GM19395 (cell line): Measurements from ENCODE around the gene GGNBP2.
"Not testable (repeated sequence)": the region's sequence is repeated elsewhere in the genome, so short reads cannot be mapped to it uniquely, and the experiment has no call there.

Experiments
- ATAC-seq: cut with Tn5 transposase; IDR thresholded peaks from one replicate; pipeline ENCODE4 v1.9.1; 2021; ENCODE audit warnings: mild to moderate bottlenecking, moderate library complexity; ENCODE audit not compliant: unreplicated experiment

GGNBP2 gene

GRCh38 chr17:36544307-36545076 is at the start of gene GGNBP2:
GGNBP2 (plus strand) TSS chr17:36544919; CDS start chr17:36545725, 806 bp downstream.
- peak; percentile 50 for ATAC-seq

- no peak for ATAC-seq
Observed at GRCh38 chr17:36495076-36495578, 49.6 kb upstream of the GGNBP2 start.

GRCh38 chr17:36496018-36496789 is 48.5 kb upstream of the GGNBP2 start:
- no peak for ATAC-seq

- no peak for ATAC-seq
Observed at GRCh38 chr17:36498155-36498554, 46.6 kb upstream of the GGNBP2 start.

GRCh38 chr17:36498560-36499300 is 46.0 kb upstream of the GGNBP2 start:
- no peak for ATAC-seq

GRCh38 chr17:36500745-36501225 is 43.9 kb upstream of the GGNBP2 start:
- ATAC-seq, result no peak

- no peak for ATAC-seq
Observed at GRCh38 chr17:36501351-36501750, 43.4 kb upstream of the GGNBP2 start.

GRCh38 chr17:36501963-36502362 is 42.8 kb upstream of the GGNBP2 start:
- no peak for ATAC-seq

- no peak for ATAC-seq
Observed at GRCh38 chr17:36503456-36504155, 41.1 kb upstream of the GGNBP2 start.

GRCh38 chr17:36504156-36504545 is 40.6 kb upstream of the GGNBP2 start:
- ATAC-seq, result no peak

GRCh38 chr17:36505171-36505570 is 39.5 kb upstream of the GGNBP2 start:
- no peak for ATAC-seq

- ATAC-seq, result no peak
Observed at GRCh38 chr17:36506249-36506826, 38.4 kb upstream of the GGNBP2 start.

- no peak for ATAC-seq
Observed at GRCh38 chr17:36506831-36507230, 37.9 kb upstream of the GGNBP2 start.

- ATAC-seq, result no peak
Observed at GRCh38 chr17:36507266-36507665, 37.5 kb upstream of the GGNBP2 start.

- not testable (repeated sequence) for ATAC-seq
Observed at GRCh38 chr17:36508439-36508838, 36.3 kb upstream of the GGNBP2 start.

- no peak for ATAC-seq
Observed at GRCh38 chr17:36509272-36509985, 35.3 kb upstream of the GGNBP2 start.

- no peak for ATAC-seq
Observed at GRCh38 chr17:36510636-36511035, 34.1 kb upstream of the GGNBP2 start.

GRCh38 chr17:36511216-36511615 is 33.5 kb upstream of the GGNBP2 start:
- ATAC-seq, result no peak

- no peak for ATAC-seq
Observed at GRCh38 chr17:36512641-36513040, 32.1 kb upstream of the GGNBP2 start.

GRCh38 chr17:36514856-36515255 is 29.9 kb upstream of the GGNBP2 start:
- ATAC-seq, result no peak
